ENCODE results near the gene HEATR5A. TPM values are rescaled to one million over a fixed set of nuclear protein-coding genes. Genes with fewer than 3 reads are reported as not detected.

Gene HEATR5A
- total and polyA plus RNA-seq, 2 of the 13 experiments (the other 11 are each of a cell fraction or from before 2014, with no cell fraction given) = 36.4 to 105 TPM

GRCh38 chr14:31261859-31262731, 158.3 kb downstream of the HEATR5A start:
- no peaks in the 10 kb centered on the region for H3K36me3 ChIP-seq (replicated peaks in 1 of 2; ENCODE audit: control insufficient read depth in 1 of 2, insufficient read depth in 2 of 2, low read length in 2 of 2)
- H3K9ac ChIP-seq (ENCODE audit: insufficient read depth, low read depth, low read length) = peak overlapping the region; percentile 25
- no peaks in the 10 kb centered on the region for H3K79me2 ChIP-seq (ENCODE audit: insufficient read depth, low read length)
- H3K4me3 ChIP-seq (replicated peaks in 1 of 3; ENCODE audit: insufficient read depth in 1 of 3, low read depth in 2 of 3, low read length in 3 of 3) = no peak overlapping the region
- H3K27ac ChIP-seq (ENCODE audit: extremely low read length, insufficient read depth, low read length) = peak overlapping the region; percentile 89
- in situ Hi-C loops (cut with HindIII; ENCODE audit: extremely low pct_ligation_motif_present, low pct_unique_long_range_greater_than_20kb) = loop anchor here (5.0 kb wide), 1 partner anchor 55 kb away; the partner anchor contains the start of gene HECTD1
- H2AFZ ChIP-seq (ENCODE audit: low read length) = peak overlapping the region; percentile 17
- H3K27me3 ChIP-seq (ENCODE audit: control insufficient read depth in 1 of 2, insufficient read depth in 2 of 2, low read length in 2 of 2) = no peaks in the 10 kb centered on the region; a peak in 1 of 5 replicates
- peak; percentile 96 for FAIRE-seq
- H3K4me2 ChIP-seq (ENCODE audit: low read depth, low read length) = peak overlapping the region; percentile 44
- WGBS (ENCODE audit: low lambda C conversion rate) = 49% methylated on average over 6 of the region's 6 CpGs
- H3K4me1 ChIP-seq (ENCODE audit: insufficient read depth, low read length) = peaks cover 100% of the 10 kb centered on the region
- H4K20me1 ChIP-seq (ENCODE audit: insufficient read depth, low read length) = no peaks in the 10 kb centered on the region
- ChIA-PET CTCF (ENCODE audit: low intra/inter-chr PET ratio, low total read pairs) (interaction anchor here (1.0 to 1.4 kb wide), 2 partner anchors 32 to 54 kb away, joined by 3 to 7 read pairs; partner anchors contain the start of gene HECTD1), POLR2A (interaction anchor here (1.1 to 14.8 kb wide), 11 partner anchors 8 to 236 kb away, joined by 3 to 323 read pairs (median 10); partner anchors contain the start of genes HEATR5A, HECTD1 and STRN3)
- no TSS peak for BruUV-seq (replicated peaks)
- intact Hi-C loops (cut with micrococcal nuclease; ENCODE audit: unreplicated experiment) = loop anchor here (1.0 kb wide), 1 partner anchor 33 kb away; no protein-coding TSS in a partner anchor
- no peaks in the 10 kb centered on the region for H3K9me3 ChIP-seq (ENCODE audit: low read length)
- DNase-seq (ENCODE audit: low spot score) = peak; percentile 100
- peak; percentile 49 for ATAC-seq
- TF ChIP-seq HNRNPK (IDR thresholded peaks at IDR 0.05; ENCODE audit: low read depth, low read length, poor library complexity, severe bottlenecking) (no peak), MIER3 (CRISPR knock-in tag; IDR thresholded peaks at IDR 0.05; ENCODE audit: borderline replicate concordance) (peak; percentile 70; the same call in 1 of the 2 replicates), ZNF335 (CRISPR knock-in tag; IDR thresholded peaks at IDR 0.05) (peak; percentile 81), REL (CRISPR knock-in tag; conservative IDR thresholded peaks at IDR 0.05) (no peak), RCOR2 (CRISPR knock-in tag; IDR thresholded peaks at IDR 0.05) (peak; percentile 87), IKZF5 (CRISPR knock-in tag; IDR thresholded peaks at IDR 0.05) (peak; percentile 91), FOXO1 (CRISPR knock-in tag; IDR thresholded peaks at IDR 0.05) (peak; percentile 58; the same call in 1 of the 2 replicates), GPN1 (CRISPR knock-in tag; IDR thresholded peaks at IDR 0.05; ENCODE audit: borderline replicate concordance) (no peak), RAD21 (CRISPR knock-in tag; IDR thresholded peaks at IDR 0.05) (no peak), SRY (CRISPR knock-in tag; IDR thresholded peaks at IDR 0.05) (no peak), USF2 (IDR thresholded peaks at IDR 0.05; ENCODE audit: low read depth, low read length) (peak; percentile 82), USF2 (CRISPR knock-in tag; IDR thresholded peaks at IDR 0.05; ENCODE audit: borderline replicate concordance) (peak; percentile 92; the same call in 1 of the 2 replicates), HMG20A (CRISPR knock-in tag; IDR thresholded peaks at IDR 0.05; ENCODE audit: borderline replicate concordance) (0 out of 2 replicates have a peak, but pooled peaks have one; percentile 75), ZFP36L2 (CRISPR knock-in tag; IDR thresholded peaks at IDR 0.05) (no peak), NAIF1 (CRISPR knock-in tag; IDR thresholded peaks at IDR 0.05; ENCODE audit: borderline replicate concordance) (0 out of 2 replicates have a peak, but pooled peaks have one; percentile 14), PRDM15 (CRISPR knock-in tag; IDR thresholded peaks at IDR 0.05) (peak; percentile 24; the same call in 1 of the 2 replicates), MED13 (CRISPR knock-in tag; IDR thresholded peaks at IDR 0.05) (peak; percentile 95)
